ENCODE measurements around the gene GSTT2B. TPM values are rescaled to one million over a fixed set of nuclear protein-coding genes. Genes with fewer than 3 reads are reported as not detected.
"Not testable (repeated sequence)": the region's sequence is repeated elsewhere in the genome, so short reads cannot be mapped to it uniquely, and the experiment has no call there.

Gene GSTT2B
- total RNA-seq, 2 donors from 2014 or later, result not detected

GRCh38 chr22:23999779-24000178 lies 38.8 kb upstream of the GSTT2B start:
- H3K36me3 Mint-ChIP-seq; H3K27me3 Mint-ChIP-seq; DNase-seq (ENCODE audit: low spot score); H3K9me3 Mint-ChIP-seq; H3K4me3 Mint-ChIP-seq; H3K27ac Mint-ChIP-seq; H3K4me1 Mint-ChIP-seq (ENCODE audit: low read depth in 2 of 2): not testable (repeated sequence)
- ATAC-seq, result peak; percentile 26 to 28

- ATAC-seq (no peak), DNase-seq (ENCODE audit: low spot score) (no peak)
- no peak overlapping the region for H3K27ac Mint-ChIP-seq
- peaks cover 4 to 6% of the 10 kb centered on the region in 2 donors for H3K27me3 Mint-ChIP-seq
- no peaks in the 10 kb centered on the region for H3K36me3 Mint-ChIP-seq
- no peaks in the 10 kb centered on the region for H3K4me1 Mint-ChIP-seq (ENCODE audit: low read depth in 2 of 2)
- H3K4me3 Mint-ChIP-seq, result no peak overlapping the region
- no peaks in the 10 kb centered on the region for H3K9me3 Mint-ChIP-seq
Observed at GRCh38 chr22:23997092-23997491, 36.1 kb upstream of the GSTT2B start.

DNA sequence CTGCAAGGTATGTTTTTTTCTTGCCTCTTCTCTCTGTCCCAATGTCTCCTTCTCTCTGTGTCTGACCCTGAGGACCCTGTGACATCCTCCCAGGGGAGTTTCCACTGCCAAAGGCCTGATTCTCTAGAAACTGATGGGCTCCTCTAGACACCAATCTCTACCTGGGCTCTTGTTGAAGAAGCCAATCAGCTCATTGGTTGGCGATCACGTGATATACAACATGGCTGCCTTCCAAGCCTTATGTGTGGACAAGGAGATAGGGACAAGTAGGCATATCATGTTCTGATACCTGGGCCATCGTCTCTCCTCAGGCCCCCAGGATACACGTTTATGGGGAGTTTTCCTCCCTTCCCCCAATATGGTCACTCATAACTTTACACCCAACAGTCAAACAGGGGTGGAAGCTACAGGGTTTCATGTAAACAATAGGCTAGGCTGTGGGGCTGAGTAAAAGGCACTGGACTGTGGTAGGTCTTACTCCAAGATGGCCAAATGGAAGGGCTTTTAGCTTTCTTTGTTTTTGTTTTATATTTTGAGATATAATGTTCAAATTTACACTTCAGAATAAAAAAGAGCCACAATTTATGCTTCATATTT lies 32.7 kb upstream of the GSTT2B start:
- not testable (repeated sequence) for H3K36me3 Mint-ChIP-seq; H3K9me3 Mint-ChIP-seq; H3K27ac Mint-ChIP-seq; DNase-seq (ENCODE audit: low spot score); ATAC-seq; H3K27me3 Mint-ChIP-seq; H3K4me3 Mint-ChIP-seq; H3K4me1 Mint-ChIP-seq (ENCODE audit: low read depth in 2 of 2)

- H3K4me1 Mint-ChIP-seq (ENCODE audit: low read depth in 2 of 2); H3K4me3 Mint-ChIP-seq; DNase-seq (ENCODE audit: low spot score); H3K27me3 Mint-ChIP-seq; H3K27ac Mint-ChIP-seq; H3K36me3 Mint-ChIP-seq; H3K9me3 Mint-ChIP-seq; ATAC-seq: not testable (repeated sequence)
Observed at GRCh38 chr22:23993080-23993479, 32.1 kb upstream of the GSTT2B start.

DNA sequence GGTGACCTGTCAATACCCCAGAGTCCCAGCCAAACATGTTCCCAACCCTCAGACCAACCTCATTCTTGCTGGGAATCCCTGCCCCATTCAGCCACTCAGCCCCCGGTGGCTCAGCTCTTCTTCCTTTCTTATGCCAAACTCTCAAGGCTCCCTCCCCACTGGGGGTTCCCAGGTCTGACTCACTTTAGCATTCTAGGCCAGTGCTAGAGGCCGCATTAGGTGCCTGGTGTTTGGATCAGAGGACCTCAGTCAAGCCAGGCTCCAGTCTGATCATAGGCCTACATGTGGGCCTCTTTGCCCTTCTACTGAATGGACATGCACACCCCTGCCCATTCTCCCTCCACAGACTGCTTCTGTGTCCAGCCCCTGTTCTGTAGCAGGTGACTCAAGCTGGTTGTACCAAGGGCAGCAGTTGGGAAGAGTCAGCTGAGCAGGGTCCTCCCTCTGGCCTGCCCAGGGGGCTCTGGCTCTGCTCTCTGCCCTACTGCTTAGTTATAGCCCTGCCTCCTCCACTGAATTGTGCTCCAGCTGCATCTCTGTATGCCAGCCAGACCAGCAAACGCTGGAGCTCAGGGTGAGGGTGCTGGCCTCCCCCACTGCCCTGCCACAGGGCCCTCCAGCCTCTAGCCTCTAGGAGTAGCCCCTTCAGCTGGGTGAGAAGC lies 28.7 kb upstream of the GSTT2B start:
- H3K4me3 Mint-ChIP-seq; DNase-seq (ENCODE audit: low spot score); H3K4me1 Mint-ChIP-seq (ENCODE audit: low read depth in 2 of 2); H3K27me3 Mint-ChIP-seq; H3K9me3 Mint-ChIP-seq; H3K36me3 Mint-ChIP-seq; H3K27ac Mint-ChIP-seq: not testable (repeated sequence)
- peak; percentile 27 to 58 for ATAC-seq

DNA sequence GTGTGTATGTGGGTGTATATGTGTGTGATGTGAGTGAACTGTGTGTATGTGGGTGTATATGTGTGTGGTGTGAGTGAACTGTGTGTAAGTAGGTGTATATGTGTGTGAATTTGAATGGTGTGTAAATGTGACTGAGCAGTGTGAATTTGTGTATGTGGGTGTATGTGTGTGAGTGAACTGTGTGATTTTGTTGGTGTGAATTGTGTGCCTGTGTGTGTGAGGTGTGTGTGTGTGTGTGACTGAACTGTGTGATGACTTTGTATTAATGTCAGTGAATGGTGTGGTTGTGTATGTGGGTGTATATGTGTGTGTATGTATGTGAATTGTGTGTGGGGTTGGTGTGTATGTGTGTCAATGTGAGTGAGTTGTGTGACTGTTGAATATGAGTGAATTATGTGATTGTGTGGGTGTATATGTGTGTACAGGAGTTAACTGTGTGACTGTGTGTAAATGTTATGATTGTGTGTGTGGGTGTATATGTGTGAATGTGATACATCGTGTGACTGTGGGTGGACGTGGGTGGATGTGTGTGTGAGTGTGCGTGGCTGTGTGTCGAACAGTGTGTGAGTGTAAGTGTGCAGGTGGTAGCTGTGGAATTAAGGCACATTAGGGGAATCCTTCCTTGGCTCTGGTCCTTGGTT lies 25.7 kb upstream of the GSTT2B start:
- H3K36me3 Mint-ChIP-seq; H3K4me1 Mint-ChIP-seq (ENCODE audit: low read depth in 2 of 2); H3K27me3 Mint-ChIP-seq; ATAC-seq; H3K4me3 Mint-ChIP-seq; H3K9me3 Mint-ChIP-seq; H3K27ac Mint-ChIP-seq; DNase-seq (ENCODE audit: low spot score): not testable (repeated sequence)

GRCh38 chr22:23986089-23986488 lies 25.1 kb upstream of the GSTT2B start:
- not testable (repeated sequence) for ATAC-seq; H3K27ac Mint-ChIP-seq; H3K4me3 Mint-ChIP-seq; DNase-seq (ENCODE audit: low spot score); H3K27me3 Mint-ChIP-seq; H3K4me1 Mint-ChIP-seq (ENCODE audit: low read depth in 2 of 2); H3K36me3 Mint-ChIP-seq; H3K9me3 Mint-ChIP-seq

- ATAC-seq, result peak; percentile 77 to 81
- peak overlapping the region in 1 of 2 donors; percentile 9 for H3K27ac Mint-ChIP-seq
- peaks cover 3 to 4% of the 10 kb centered on the region in 2 donors for H3K4me1 Mint-ChIP-seq (ENCODE audit: low read depth in 2 of 2)
- no peak for DNase-seq (ENCODE audit: low spot score)
- H3K27me3 Mint-ChIP-seq, result peaks cover 5% of the 10 kb centered on the region in 2 donors
- H3K36me3 Mint-ChIP-seq, result no peaks in the 10 kb centered on the region
- H3K9me3 Mint-ChIP-seq, result no peaks in the 10 kb centered on the region
- no peak overlapping the region for H3K4me3 Mint-ChIP-seq
Observed at GRCh38 chr22:23984430-23984829, 23.4 kb upstream of the GSTT2B start.

DNA sequence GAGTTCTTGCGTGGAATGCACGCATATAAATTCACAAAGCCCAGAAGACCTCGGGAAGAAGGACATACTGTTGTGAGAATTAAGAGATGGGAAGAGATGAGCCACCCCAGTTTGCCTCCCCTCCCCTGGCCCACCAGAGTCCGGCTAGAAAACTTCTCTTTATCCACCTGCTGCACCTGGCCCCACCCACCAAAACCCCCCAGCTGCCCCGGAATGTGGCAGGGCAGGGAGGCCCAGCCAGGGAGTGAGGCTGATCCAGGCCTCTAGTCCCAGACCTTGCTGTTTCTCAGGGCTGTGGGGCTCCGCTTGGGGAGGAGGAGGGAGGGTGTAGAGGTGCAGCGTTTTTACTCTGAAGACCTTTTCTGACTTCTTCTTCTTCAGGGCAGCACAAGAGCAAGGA lies 19.6 kb upstream of the GSTT2B start:
- not testable (repeated sequence) for ATAC-seq; H3K9me3 Mint-ChIP-seq; H3K4me1 Mint-ChIP-seq (ENCODE audit: low read depth in 2 of 2); H3K27me3 Mint-ChIP-seq; DNase-seq (ENCODE audit: low spot score); H3K4me3 Mint-ChIP-seq; H3K36me3 Mint-ChIP-seq; H3K27ac Mint-ChIP-seq

- not testable (repeated sequence) for H3K27ac Mint-ChIP-seq; H3K27me3 Mint-ChIP-seq; H3K4me3 Mint-ChIP-seq; H3K9me3 Mint-ChIP-seq; DNase-seq (ENCODE audit: low spot score); H3K36me3 Mint-ChIP-seq; H3K4me1 Mint-ChIP-seq (ENCODE audit: low read depth in 2 of 2)
- ATAC-seq, result peak; percentile 10 to 60
Observed at GRCh38 chr22:23979557-23980240, 18.7 kb upstream of the GSTT2B start, which contains the start of gene GSTT2. Gene GSTT2 (plus strand): TSS chr22:23980134.

- not testable (repeated sequence) for H3K4me1 Mint-ChIP-seq (ENCODE audit: low read depth in 2 of 2); ATAC-seq; H3K9me3 Mint-ChIP-seq; H3K27ac Mint-ChIP-seq; H3K27me3 Mint-ChIP-seq; H3K4me3 Mint-ChIP-seq; DNase-seq (ENCODE audit: low spot score); H3K36me3 Mint-ChIP-seq
Observed at GRCh38 chr22:23977304-23977703, 16.3 kb upstream of the GSTT2B start.

- not testable (repeated sequence) for H3K27ac Mint-ChIP-seq
Observed at GRCh38 chr22:23974836-23975352, 13.9 kb upstream of the GSTT2B start.

GRCh38 chr22:23974345-23974744 lies 13.3 kb upstream of the GSTT2B start, which contains the start of gene DDT:
Gene DDT (minus strand): TSS chr22:23974441. CDS start chr22:23974414, 27 bp downstream.
- peaks cover 9 to 21% of the 10 kb centered on the region in 2 donors for H3K4me1 Mint-ChIP-seq (ENCODE audit: low read depth in 2 of 2)
- H3K27ac Mint-ChIP-seq; H3K9me3 Mint-ChIP-seq; H3K27me3 Mint-ChIP-seq; DNase-seq (ENCODE audit: low spot score); H3K4me3 Mint-ChIP-seq; H3K36me3 Mint-ChIP-seq: not testable (repeated sequence)
- peak; percentile 98 to 99 for ATAC-seq

More at GRCh38 chr22:23974836-23975352, 13.9 kb upstream of the GSTT2B start:
- not testable (repeated sequence) for H3K9me3 Mint-ChIP-seq; DNase-seq (ENCODE audit: low spot score); H3K27me3 Mint-ChIP-seq; H3K36me3 Mint-ChIP-seq; H3K4me3 Mint-ChIP-seq
- peaks cover 9 to 16% of the 10 kb centered on the region in 2 donors for H3K4me1 Mint-ChIP-seq (ENCODE audit: low read depth in 2 of 2)
- peak in 1 of 2 donors; percentile 31 for ATAC-seq

All from natural killer cell treated with Interleukin-12 subunit alpha and Interleukin-12 subunit beta and Interleukin-15 and Interleukin-18, amount 100 ng/mL, for 72 hours (primary cell).